ENCODE measurements around the gene MGMT.

Gene MGMT

GRCh38 chr10:129740532-129741279 is 273.7 kb downstream of the MGMT start:
- DNase-seq (ENCODE audit: low read depth): no peak

DNA sequence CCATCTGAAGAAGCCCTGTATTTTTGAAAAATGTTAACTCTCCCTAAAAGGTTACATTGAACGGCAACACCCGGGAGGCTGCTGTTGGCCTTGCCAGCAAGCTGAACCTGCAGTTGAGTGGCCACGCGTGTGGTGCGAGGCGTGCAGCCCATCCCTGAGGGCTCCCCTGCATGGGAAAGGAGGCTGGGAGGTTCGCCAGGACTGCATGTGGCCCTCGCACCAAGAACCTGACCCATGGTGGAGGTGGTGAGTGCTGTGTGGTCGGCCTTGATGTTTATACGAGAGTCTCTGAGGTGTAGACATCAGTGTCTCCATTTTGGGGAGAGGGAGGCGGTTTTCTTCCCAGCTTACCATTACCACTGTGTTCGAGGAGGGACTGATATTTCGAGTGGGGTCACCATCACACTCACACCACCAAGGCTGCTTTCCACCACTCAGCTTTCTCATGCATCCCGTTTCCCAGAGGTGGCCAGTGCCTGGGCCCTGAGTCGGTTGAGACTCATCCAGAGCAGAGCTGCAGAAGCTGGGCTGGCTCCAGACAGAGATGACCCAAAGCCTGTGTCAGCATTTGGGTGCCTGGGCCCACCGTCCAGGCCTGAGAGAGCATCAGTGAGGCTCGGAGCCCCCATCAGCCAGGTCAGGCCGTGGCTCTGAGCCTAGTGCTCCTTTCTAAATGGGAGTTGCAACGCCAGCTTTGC is 274.4 kb downstream of the MGMT start:
- no peak for DNase-seq (ENCODE audit: low read depth)

- no peak for DNase-seq (ENCODE audit: low read depth)
These were observed 275.1 kb downstream of the MGMT start for GRCh38 chr10:129741978-129742741.

DNA sequence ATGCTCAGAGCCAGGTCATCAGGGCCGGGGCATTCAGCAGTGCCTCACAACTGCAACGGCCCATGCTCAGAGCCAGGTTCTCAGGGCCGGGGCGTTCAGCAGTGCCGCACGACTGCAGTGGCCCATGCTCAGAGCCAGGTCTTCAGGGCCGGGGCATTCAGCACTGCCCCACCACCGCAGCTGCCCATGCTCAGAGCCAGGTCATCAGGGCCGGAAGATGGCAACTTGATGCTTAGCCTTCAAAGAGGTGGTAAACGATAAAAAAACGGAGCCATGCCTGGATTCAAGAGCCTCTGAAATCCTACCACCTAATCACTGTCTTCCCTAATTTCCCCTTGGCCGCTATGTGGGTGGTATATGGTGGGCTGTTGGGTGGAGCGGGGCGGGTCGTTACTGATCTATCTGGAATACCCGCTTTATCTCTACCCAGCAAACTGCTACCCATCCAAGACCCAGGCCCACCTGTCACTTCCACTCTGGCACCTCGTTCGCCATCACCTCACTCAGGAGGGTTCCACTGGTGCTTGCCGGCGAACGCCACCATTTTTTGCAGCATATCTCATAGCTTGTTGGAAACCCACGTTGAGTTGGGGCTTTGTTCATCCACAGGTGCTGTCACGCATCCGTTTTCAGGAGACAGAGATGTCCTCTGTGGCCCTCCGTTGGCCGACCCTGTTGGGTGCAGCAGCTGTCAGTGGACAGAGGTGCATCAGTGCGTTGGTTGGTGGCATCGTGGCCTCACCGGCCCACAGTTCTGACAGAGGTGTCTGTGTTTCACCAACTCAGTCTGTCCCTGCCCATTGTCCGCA is 275.9 kb downstream of the MGMT start:
- no peak for DNase-seq (ENCODE audit: low read depth)

DNA sequence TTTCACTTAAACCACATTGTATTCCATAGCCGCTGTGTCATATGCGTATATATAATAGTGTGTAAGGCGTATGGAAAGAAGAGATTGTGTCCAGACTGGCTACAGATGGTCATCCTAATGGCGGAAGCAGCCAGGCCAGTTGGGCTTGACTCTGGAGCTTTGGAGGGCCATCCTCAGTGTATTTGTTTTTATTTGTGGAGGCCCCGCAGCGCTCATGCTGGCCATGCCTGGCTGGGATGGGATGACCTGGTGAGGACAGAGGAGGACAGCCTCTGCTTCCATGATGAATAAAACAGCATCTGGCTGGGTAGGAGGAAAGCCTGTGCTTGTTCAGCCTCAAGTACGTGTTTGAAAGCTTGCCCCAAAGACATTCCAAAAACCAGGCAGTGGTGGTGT is 276.7 kb downstream of the MGMT start:
- DNase-seq (ENCODE audit: low read depth): no peak

- DNase-seq (ENCODE audit: low read depth): no peak
These were observed 277.4 kb downstream of the MGMT start for GRCh38 chr10:129744134-129745111.

DNA sequence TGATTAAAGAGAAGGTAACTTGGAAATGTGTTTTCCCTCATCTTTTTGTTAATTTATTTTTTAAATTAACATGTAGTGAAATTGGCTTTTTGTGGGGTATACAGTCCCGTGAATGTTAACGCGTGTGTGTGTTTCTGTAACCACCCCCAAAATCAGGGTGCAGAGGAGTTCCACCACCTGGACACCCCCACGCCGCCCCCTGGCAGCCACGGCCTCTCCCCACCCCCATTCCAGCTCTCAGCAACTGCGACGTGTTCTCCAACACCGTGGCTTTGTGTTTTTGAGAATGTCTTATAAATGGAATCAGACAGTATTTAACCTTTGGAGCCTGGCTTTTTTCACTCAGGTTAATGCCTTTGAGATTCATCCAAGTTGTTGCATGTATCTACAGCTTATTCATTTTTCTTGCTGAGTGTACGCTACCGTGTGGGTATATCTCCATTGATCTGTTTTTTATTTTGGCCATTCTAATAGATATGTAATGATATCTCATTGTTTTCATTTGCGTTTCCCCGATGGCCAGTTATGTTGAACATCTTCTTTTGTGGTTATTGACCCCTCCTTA is 278.2 kb downstream of the MGMT start:
- DNase-seq (ENCODE audit: low read depth): no peak

DNA sequence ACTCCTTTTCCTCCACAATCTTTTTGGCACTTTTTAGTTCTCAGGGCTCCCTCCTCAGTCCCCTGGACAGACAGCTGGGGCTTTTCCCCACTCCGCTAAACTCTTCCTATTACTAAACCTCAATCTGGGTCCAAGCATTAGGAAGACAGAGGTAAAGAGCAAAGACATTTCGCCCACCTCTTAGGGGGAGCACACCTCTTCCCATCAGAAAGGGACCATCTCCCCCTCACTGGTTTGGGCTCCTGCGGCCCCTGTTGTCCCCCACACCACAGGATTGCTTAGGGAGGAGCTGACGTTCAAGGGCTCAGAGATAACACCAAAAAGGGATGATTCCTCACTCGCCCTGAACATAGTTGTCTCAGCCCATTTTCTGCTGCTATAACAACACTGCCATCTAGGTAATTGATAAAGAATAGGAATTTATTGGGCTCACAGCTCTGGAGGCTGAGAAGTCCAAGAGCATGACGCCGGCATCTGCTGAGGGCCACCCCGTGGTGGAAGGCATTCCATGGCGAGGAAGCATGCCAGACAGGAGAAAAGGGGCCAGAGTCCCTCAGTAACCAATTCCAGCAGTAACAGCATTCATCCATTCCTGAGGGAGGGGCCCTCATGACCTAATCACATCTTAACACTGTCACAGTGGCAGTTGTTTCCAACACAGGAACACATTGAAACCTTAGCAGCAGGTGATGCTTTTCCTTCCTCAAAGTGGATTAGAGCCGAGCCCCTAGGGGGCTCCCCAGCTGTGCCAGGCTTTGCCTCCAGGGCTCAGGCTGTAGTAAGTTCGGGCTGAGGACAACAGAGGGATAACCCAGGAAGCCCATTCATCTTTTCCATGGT is 287.4 kb downstream of the MGMT start:
- no peak for DNase-seq (ENCODE audit: low read depth)

DNA sequence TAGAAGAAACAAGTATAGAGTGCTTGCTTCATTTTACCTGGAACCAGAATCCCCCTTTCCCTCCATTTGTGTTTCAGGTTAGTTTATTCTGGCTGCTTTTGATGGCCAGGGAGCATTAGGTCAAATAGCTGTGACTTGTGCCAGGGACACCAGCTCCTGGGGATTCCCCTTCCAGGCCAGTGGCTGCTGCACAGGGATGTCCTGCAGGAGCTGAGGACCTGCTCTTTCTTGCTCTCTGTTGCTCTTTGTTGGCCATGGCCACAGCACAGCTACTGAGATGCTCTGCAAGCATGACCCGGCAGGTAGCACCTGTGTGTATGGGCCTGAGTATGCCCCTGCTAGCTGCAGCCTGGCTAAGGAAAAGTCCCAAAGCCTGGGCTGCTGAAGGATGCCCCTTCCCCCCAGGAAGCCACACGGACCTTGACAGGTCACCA is 288.1 kb downstream of the MGMT start:
- DNase-seq (ENCODE audit: low read depth): no peak

DNA sequence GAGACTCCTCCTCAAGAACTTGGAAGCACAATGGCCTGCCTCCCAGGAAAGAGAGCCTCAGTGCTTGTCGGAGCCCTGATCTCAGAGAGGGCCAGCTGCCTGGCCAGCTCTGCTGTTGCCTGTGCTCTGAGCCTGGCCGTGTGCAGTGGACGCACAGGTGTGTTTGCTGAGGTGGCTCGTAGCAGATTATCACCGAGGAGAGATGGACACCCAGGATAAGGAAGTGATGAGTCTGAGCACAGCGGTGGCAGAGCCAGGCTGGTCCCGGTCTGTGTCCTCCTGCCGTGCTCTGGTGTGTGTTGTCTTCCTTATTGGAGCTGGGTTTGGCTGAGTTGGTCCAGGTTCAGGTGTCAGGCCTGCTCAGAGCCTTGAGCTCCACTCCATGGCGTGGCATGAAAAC is 288.6 kb downstream of the MGMT start:
- no peak for DNase-seq (ENCODE audit: low read depth)

DNA sequence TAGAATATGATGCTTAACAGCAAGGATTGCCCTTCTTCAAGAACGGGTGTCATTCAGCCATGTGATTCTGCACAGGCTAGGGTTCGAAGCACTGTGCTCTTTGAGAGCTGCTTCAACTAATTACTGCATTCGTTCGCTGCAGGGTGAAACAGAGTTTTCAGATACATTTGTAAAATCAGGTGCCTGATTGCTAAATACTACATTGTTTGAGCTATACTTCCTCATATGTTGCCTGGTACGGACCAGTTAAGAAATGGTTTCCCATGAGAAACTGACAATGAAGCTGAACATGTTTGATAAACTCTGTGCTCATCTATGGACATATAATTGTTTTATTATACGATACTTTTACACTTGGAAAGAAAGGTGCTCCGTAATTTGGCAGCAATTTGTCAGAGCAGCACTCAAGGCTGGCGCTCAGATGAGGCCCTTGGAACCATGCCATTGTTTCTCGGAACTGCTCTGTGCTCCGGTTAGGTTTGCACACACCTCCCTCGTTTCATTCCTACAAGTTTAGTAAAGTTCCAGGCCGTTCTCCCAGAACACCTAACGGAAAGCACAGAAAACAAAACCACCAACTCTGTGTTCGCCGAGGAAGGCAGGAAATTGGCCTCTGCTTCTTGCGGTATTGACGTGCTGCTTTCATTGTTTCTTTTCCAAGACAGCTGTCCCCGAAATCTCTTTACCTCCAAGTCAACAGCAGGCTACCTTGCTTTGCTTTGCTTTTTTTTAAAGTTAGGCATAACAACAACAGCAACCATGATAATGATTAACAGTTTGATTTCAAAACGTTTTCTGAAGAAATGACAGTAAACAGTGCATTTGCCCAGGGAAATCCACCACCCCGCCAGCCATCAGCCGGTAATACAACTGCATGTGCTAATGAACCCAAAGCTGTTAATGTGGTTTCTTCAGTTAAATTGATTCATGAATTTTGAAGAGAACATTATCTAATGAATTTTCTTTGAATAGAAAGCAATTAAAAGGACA is 290.2 kb downstream of the MGMT start:
- DNase-seq (ENCODE audit: low read depth): no peak

DNA sequence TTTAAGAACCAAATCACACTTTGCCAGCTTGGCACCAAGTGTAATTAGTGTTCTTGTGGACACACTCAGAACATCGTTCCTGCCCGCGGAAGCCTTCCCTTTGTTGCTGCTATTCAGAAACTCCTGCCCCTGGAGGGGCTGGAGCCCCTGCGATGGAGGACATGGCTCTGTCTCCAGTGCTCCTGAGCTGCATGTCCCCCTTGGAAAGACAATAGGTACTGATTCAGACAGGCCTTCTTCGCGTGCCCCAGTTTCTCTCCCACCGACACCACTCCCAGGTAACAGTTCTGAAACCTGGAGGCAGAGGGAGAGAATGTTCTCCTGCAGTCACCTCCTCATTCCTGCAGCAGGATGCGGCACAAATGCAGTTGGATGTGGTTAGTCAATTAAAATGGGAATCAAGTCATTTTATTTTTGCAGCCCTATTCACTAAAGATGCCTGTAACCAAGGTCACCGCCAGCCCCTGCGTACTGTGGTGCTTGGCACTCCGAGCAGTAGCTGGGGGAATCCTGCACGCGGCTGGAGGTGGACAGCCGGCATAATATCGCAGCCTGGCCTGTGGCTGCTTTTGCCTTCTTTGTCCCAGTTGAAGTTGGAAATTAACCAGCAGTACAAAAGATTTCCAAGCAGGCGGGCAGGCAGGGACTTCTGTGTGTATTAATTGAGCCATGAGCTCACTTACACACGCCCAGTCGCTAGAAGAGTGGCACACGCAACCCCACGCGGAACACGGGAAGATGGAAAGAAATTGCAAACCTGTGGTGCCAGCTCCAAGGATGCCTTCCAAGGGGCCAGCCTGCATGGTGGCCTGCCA is 291.4 kb downstream of the MGMT start:
- no peak for DNase-seq (ENCODE audit: low read depth)

GRCh38 chr10:129759214-129760002 is 292.4 kb downstream of the MGMT start:
- no peak for DNase-seq (ENCODE audit: low read depth)

DNA sequence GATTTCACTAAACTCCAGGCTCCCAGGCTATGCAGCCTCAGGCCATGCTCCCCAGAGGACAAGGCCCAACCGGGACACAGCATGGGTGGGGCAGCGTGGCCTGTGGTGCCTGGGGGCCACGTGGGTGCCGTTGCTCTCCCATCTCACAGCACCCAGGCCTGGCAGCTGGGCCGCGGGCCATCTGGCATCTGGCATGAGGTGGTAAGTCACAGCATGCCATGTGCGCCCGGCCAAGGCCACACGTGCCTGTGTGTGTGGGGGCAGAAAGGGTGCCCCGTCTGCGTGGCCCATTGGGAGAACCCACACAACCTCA is 292.9 kb downstream of the MGMT start:
- DNase-seq (ENCODE audit: low read depth): no peak

DNA sequence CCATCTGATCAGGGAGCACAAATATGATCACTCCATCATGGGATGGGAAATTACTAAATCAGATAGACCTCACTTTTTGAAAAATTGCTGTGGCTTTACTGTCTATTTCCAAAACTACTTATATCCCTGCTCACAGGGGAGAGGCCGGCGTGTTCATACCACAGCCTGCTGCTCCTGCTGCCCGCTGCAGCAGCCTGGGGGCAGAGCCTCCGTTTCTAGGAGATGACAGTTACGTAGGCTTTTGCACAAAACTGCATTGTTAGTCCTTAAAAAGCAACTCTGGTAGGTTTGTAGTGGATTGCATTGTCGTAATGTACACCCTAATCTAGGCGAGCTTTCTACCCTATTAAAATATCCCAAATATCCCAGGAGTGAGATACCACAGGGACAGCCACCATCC is 293.4 kb downstream of the MGMT start:
- DNase-seq (ENCODE audit: low read depth): no peak

GRCh38 chr10:129761197-129761972 is 294.3 kb downstream of the MGMT start:
- no peak for DNase-seq (ENCODE audit: low read depth)
